ENCODE data around the gene PTPN18. TPM values are rescaled to one million over a fixed set of nuclear protein-coding genes. Genes with fewer than 3 reads are reported as not detected.

Gene PTPN18, protein sequence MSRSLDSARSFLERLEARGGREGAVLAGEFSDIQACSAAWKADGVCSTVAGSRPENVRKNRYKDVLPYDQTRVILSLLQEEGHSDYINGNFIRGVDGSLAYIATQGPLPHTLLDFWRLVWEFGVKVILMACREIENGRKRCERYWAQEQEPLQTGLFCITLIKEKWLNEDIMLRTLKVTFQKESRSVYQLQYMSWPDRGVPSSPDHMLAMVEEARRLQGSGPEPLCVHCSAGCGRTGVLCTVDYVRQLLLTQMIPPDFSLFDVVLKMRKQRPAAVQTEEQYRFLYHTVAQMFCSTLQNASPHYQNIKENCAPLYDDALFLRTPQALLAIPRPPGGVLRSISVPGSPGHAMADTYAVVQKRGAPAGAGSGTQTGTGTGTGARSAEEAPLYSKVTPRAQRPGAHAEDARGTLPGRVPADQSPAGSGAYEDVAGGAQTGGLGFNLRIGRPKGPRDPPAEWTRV
- total RNA-seq, result 10 to 100 TPM; 39.8 to 72.6 (median 54.8) TPM

DNA sequence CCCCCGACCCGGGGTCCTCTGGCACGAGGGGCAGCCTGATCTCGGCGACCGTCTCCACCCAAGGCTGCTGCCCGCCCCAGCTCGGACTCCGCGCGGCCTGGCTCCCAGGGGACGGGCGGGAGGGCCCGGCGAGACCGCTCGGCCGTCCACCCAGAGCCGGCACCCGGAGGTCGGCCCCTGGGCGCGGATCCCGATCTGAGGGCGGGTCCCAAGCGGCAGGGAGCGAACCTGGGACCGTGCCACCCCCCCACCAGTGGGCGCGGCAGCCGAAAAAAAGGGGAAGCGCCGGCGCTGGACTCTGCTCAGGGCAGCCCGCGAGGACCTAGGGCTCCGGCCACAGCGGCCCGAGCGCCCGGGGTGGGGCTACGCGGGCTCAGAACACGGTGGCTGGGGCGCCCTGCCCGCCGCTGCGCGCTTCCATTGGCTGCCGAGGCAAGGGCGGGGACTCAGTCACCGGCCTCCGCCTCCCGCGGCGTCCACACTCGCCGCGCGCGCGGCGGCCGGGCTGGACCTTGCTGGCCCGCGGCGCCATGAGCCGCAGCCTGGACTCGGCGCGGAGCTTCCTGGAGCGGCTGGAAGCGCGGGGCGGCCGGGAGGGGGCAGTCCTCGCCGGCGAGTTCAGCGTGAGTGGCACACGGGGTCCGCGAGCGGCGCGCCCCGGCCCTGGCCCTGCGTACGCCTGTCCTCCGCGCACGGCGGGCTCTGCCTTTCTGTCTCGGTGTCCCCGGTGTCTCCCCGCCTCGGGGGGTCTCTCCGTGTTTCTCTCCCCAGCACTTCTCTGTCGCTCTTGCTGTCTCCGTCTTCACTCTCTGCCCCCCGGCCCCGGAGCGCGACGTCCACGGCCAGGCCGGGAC lies at the start of gene PTPN18:
Gene PTPN18, plus strand, starts transcription at position 479 of the 854 bp plus-strand sequence. Its CDS starts 52 bp downstream, at position 531.
- peak within 1 kb of the TSS; percentile 44 to 84 (median 76) for H3K27ac ChIP-seq

DNA sequence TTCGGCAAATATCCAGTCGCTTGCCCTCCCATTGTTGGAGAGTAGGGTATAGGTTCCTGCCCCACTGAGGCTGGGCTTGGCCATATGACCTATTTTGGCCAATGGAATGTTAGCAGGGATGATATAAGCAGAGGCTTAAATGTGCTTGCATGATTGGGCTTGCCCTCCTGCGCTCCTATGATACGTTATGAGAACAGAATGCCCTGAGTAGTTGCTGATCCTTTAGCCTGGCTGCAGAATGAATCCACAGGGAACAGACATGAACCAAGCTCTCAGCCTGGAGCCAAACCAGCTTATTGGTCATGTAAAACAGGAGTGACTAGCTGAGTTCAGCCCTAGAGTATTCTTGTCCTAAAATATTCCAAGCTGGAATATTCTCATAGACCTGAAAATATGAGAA lies 48.0 kb upstream of the PTPN18 start:
- Histone ChIP-seq H3K27me3 (no peaks in the 10 kb centered on the region), H3K4me1 (no peaks in the 10 kb centered on the region), H3K27ac (no peak overlapping the region), H3K9me3 (no peaks in the 10 kb centered on the region), H3K4me3 (no peak overlapping the region), H3K36me3 (no peaks in the 10 kb centered on the region)
- DNase-seq (ENCODE audit: low spot score in 2 of 2), result no peak
- WGBS, 2 donors, result 88 to 90% methylated on average over 4 of the region's 4 CpGs
- TF ChIP-seq, protein P1, sequence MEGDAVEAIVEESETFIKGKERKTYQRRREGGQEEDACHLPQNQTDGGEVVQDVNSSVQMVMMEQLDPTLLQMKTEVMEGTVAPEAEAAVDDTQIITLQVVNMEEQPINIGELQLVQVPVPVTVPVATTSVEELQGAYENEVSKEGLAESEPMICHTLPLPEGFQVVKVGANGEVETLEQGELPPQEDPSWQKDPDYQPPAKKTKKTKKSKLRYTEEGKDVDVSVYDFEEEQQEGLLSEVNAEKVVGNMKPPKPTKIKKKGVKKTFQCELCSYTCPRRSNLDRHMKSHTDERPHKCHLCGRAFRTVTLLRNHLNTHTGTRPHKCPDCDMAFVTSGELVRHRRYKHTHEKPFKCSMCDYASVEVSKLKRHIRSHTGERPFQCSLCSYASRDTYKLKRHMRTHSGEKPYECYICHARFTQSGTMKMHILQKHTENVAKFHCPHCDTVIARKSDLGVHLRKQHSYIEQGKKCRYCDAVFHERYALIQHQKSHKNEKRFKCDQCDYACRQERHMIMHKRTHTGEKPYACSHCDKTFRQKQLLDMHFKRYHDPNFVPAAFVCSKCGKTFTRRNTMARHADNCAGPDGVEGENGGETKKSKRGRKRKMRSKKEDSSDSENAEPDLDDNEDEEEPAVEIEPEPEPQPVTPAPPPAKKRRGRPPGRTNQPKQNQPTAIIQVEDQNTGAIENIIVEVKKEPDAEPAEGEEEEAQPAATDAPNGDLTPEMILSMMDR (IDR thresholded peaks at IDR 0.05), result no peak
- TF ChIP-seq POLR2A (IDR thresholded peaks at IDR 0.05), result no peak
- no peak for TF ChIP-seq EP300 (IDR thresholded peaks at IDR 0.05)

More for the DNA sequence above, at the start of gene PTPN18:
- DNase-seq (ENCODE audit: low spot score in 2 of 2), result peak; percentile 72 to 84
- WGBS, 2 donors, result 0% methylated on average over 27 to 69 of the region's 107 CpGs
- TF ChIP-seq, protein P1 (IDR thresholded peaks at IDR 0.05), result peak; percentile 47 to 85 (median 61)
- TF ChIP-seq EP300 (IDR thresholded peaks at IDR 0.05), result peak in 1 of 2 donors; percentile 54
- TF ChIP-seq POLR2A (IDR thresholded peaks at IDR 0.05), result peak; percentile 58 to 82
- H3K4me1 ChIP-seq, result peaks cover 0 to 29% (median 8%) of the 10 kb centered on the region in 4 donors
- H3K4me3 ChIP-seq, result peak within 1 kb of the TSS; percentile 54 to 93 (median 72)
- H3K36me3 ChIP-seq, result peaks cover 0 to 9% (median 0%) of the 10 kb centered on the region in 3 donors
- H3K9me3 ChIP-seq, result no peaks in the 10 kb centered on the region
- no peaks in the 10 kb centered on the region for H3K27me3 ChIP-seq

DNA sequence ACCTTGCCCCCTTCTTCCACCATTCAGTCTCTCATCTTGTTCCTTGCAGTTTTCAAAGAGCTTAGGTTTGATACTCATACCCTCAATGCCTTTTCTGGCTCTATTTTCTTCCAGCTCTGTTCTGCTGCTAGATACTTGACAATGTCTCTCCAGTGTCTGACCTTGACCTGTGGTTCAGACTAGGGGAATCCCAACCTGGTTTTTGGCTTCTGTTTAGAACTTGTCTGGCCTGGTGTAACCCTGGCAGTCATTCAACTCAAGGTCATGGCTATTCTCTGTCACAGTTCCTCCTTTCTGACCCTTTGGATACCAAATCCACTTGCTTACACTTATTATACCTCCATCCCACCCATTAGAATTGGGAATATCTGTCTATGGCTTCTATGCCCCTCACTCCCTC lies 45.0 kb upstream of the PTPN18 start:
- H3K4me3 ChIP-seq, result no peak overlapping the region
- TF ChIP-seq POLR2A (IDR thresholded peaks at IDR 0.05) (no peak), EP300 (IDR thresholded peaks at IDR 0.05) (no peak)
- TF ChIP-seq, protein P1 (IDR thresholded peaks at IDR 0.05), result no peak
- no peak for DNase-seq (ENCODE audit: low spot score in 2 of 2)
- no peaks in the 10 kb centered on the region for H3K36me3 ChIP-seq
- no peak overlapping the region for H3K27ac ChIP-seq
- H3K9me3 ChIP-seq, result no peaks in the 10 kb centered on the region
- no peaks in the 10 kb centered on the region for H3K4me1 ChIP-seq
- H3K27me3 ChIP-seq, result no peaks in the 10 kb centered on the region

DNA sequence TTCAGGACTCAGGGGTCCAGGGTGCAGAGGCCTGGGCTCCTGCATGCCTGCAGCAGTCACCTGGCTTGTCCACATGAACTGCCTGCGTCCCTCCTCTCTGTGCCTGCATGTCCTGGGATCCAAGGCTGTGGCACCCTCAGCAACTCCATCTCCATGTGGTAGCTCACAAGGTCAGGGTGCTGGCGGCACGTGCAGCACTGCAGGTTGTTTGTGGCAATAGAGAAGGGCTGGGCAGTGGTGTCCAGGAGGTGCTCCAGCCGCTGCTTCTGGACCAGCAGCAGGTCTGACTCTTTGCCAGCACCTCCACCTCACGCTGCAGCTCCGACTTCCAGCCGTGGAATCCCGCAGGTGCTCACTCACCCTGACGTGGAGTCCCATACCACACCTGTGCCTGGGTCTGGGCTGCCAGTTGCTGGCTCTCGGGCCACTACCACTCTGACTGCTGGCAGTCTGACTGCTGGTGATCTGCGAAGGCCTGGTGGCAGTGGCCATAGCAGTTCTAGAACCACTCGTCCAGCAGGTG lies 42.0 kb upstream of the PTPN18 start:
- H3K36me3 ChIP-seq, result no peaks in the 10 kb centered on the region
- 83 to 92% methylated on average over 9 to 11 of the region's 12 CpGs for WGBS, 2 donors
- no peak overlapping the region for H3K4me3 ChIP-seq
- H3K9me3 ChIP-seq, result no peaks in the 10 kb centered on the region
- no peaks in the 10 kb centered on the region for H3K27me3 ChIP-seq
- H3K4me1 ChIP-seq, result no peaks in the 10 kb centered on the region
- DNase-seq (ENCODE audit: low spot score in 2 of 2), result no peak
- TF ChIP-seq POLR2A (IDR thresholded peaks at IDR 0.05), result no peak
- TF ChIP-seq EP300 (IDR thresholded peaks at IDR 0.05), result no peak
- TF ChIP-seq, protein P1 (IDR thresholded peaks at IDR 0.05), result no peak
- no peak overlapping the region for H3K27ac ChIP-seq
